ENCODE data around the gene SUCLA2.

GRCh38 chr13:47983070-47983469 lies 18.0 kb downstream of the SUCLA2 start:
- TF ChIP-seq CTCF (IDR thresholded peaks at IDR 0.05; ENCODE audit: insufficient read depth, low read length, poor library complexity, severe bottlenecking), result no peak
- no peak for TF ChIP-seq EZH2phosphoT487 (conservative IDR thresholded peaks at IDR 0.05; ENCODE audit: low read length)
